GM21717 (cell line): ENCODE data around the gene C11orf68.
"Not testable (repeated sequence)": the region's sequence is repeated elsewhere in the genome, so short reads cannot be mapped to it uniquely, and the experiment has no call there.

Experiments used
- ATAC-seq: cut with Tn5 transposase; IDR thresholded peaks from one replicate; pipeline ENCODE4 v1.9.1; 2021; ENCODE audit warnings: mild to moderate bottlenecking, moderate library complexity; ENCODE audit not compliant: unreplicated experiment

C11orf68 gene

DNA sequence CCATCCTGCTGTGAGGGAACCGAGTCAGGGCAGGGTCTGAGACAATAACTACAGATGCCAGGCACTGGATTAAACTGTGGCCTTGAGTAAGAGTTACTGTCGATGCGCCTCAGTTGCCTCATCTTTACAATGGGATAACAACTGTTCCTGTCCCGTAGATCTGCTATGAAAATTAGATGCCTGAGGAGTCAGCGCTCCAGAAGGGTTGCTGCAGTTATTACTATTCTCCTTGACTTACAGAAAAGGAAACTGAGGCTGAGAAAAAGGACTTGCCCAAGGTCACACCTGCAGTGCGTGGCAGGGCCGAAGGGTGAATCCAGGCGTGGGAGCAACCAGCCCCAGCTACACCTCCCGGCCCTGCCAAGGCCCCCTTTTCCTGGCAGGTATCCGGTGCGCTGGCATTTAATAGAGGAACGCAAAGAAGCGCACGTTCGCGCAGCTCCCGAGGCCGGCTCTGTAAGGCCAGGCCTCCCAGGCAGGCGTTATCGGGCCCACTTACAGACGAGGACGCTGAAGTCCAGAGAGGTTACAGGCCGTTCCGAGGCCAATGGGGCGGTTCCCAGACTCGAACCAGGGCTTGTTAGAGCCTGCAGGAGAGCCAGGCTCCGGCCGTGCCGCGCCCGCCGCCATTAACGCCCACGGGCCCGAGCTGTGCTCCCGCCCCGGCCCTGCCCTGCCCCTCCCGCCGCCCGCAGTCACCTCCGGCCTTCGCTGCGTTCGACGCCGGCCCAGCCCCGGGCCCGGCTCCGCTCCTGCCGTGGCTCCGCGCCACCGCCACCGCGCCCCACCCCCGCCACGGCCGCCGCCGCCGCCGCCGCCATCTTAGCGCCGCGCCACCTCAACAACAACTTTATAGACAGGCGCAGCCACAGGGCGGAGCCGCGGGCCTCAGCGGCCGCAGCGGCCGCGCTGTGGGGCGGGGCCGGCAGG, at the start of gene C11orf68:
Gene C11orf68 (minus strand): TSS at position 852 of the 930 bp plus-strand sequence. CDS start 31 bp downstream, at position 821.
- ATAC-seq: peak; percentile 37

DNA sequence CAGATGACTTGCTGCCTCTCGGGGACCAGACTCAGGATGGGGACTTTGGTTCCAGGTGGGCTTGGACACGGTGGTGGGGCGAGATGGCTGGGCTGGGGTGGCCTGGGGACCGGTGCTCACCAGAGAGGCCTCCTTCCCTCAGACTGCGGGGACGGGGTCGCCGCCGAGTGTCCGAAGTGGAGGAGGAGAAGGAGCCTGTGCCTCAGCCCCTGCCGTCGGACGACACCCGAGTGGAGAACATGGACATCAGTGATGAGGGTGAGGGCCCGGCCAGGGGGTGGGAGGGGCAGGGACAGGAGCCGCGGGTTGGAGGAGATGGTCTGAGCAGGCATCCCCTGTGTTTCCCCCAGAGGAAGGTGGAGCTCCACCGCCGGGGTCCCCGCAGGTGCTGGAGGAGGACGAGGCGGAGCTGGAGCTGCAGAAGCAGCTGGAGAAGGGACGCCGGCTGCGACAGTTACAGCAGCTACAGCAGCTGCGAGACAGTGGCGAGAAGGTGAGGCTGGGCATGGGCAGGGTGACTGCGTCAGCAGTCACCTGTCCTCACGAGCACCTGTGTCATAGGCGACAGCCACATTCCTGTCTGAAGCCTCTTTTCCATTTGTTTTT, 48.6 kb upstream of the C11orf68 start:
- no peak for ATAC-seq

- ATAC-seq: no peak
These were observed 47.3 kb upstream of the C11orf68 start for GRCh38 chr11:65965986-65966762.

GRCh38 chr11:65964906-65965305, 46.0 kb upstream of the C11orf68 start:
- no peak for ATAC-seq

GRCh38 chr11:65962141-65962564, 43.3 kb upstream of the C11orf68 start:
- no peak for ATAC-seq

DNA sequence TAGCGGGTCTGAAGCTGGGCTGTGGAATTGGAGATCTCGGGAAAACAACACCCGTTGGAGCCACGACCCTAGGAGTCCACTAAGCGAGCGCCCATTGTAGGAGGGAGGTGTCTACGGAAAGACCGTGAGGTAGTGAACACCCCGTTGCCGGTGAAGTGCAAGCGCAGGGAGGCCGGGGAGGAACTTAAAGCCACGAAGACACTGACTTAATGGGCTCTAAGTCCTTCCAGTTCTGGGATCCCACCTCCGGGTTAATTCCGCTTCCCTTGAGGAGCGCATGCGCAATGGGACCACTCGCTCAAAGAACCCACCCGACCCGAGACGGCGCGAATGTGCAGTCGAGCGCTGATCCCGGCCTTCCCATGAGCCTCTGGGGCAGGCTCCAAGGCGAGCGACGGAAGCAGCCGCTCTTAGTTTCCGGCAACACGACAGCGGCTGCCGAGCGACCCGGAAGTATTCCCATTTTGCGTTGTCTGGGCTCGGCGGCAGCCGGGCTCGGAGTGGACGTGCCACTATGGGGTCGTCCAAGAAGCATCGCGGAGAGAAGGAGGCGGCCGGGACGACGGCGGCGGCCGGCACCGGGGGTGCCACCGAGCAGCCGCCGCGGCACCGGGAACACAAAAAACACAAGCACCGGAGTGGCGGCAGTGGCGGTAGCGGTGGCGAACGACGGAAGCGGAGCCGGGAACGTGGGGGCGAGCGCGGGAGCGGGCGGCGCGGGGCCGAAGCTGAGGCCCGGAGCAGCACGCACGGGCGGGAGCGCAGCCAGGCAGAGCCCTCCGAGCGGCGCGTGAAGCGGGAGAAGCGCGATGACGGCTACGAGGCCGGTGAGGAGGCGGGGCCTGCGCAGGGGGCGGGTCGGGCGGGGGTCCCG, 42.6 kb upstream of the C11orf68 start, which contains the start of gene SART1:
Gene SART1 (plus strand): TSS at position 468 of the 874 bp plus-strand sequence. CDS start 47 bp downstream, at position 515.
- peak; percentile 63 for ATAC-seq

- no peak for ATAC-seq
These were observed 42.0 kb upstream of the C11orf68 start for GRCh38 chr11:65960824-65961266.

DNA sequence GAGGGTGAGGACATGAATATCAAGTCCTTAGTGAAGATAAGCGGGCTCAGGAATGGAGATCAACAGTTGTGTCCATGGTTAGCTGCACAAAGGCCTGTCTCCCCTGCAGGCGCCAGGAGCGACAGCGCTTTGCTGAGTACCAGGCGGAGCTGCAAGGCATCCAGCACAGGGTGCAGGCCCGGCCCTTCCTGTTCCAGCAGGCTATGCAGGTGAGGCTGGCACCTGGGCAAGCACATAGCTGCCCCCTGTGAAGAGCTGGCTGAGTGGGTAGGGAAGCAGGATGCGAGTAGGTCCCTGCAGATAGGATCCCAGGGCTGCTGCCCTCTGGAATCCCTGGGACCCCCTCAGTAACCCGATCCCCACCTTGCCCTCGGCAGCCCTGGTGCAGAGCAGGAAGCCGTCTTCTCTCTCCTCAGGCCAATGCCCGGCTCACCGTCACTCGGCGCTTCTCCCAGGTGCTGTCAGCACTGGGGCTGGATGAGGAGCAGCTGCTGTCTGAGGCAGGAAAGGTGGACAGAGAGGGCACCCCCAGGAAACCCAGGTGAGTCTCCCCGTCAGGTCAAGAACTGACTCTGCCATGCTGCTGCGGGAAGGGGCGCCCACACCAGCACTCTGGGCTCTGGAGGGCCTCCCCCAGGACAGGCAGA, 40.0 kb upstream of the C11orf68 start:
- no peak for ATAC-seq

- ATAC-seq: no peak
These were observed 39.4 kb upstream of the C11orf68 start for GRCh38 chr11:65958291-65958690.

DNA sequence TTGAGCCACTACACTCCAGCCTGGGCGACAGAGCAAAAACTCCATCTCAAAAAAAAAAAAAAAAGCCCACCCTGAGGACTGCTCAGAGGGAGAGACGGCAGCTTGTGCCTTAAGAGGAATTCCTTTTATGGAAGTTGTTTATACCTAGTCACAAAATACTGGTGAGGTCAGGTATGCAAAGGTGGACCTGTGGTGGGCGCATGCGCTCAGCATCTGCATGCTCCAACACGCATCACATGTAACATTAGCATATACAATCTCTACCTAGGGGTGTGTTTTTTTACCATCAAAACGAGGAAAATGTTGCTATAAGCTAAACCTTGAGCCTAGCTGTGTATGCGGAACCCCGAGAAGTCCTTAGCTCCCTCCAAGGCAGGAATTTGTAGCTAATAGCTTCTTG, 35.9 kb upstream of the C11orf68 start:
- ATAC-seq: no peak

DNA sequence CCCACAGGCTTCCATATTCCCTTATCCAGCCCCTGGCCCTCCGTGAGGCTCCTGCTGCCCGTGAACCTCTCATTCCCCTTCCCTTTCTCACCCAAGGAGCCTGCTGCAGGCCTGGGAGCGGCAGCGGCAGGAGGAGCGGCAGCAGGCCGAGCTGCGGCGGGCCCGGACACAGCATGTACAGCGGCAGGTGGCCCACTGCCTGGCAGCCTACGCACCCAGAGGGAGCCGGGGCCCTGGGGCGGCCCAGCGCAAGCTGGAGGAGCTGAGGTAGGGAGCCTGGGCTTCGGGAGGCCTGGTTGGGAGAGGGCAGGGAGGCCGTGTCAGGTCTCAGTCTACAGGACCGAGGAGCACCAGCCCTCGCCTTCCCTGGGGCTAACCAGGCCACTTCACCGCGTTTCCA, 34.6 kb upstream of the C11orf68 start:
- no peak for ATAC-seq

DNA sequence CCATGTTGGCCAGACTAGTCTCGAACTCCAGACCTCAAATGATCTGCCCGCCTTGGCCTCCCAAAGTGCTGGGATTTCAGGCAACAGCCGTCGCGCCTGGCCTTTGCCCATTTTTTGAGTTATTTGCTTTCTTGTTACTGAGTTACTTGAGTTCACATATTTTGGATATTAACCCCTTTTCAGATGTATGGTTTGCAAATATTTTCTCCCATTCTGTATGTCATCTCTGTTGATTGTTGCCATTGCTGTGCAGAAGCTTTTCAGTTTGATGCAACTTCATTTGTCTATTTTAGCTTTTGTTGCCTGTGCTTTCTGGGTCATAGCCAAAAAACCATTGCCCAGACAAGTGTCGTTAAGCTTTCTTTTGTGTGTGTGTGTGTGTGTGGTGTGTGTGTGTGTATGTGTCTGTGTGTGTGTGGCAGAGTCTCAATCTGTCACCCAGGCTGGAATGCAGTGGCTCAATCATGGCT, 33.2 kb upstream of the C11orf68 start:
- ATAC-seq: no peak

DNA sequence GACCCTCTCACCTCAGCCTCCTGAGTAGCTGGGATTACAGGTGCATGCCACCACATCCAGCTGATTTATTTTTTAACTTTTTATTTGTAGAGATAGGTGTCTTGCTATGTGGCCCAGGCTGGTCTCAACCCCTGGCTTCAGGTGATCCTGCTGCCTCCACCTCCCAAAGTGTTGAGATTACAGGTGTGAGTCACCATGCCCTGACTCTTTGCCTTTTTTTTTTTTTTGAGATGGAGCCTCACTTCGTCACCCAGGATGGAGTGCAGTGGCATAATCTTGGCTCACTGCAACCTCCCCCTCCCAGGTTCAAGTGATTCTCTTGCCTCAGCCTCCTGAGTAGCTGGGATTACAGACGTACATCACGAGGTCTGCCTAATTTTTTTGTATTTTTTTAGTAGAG, 32.8 kb upstream of the C11orf68 start:
- not testable (repeated sequence) for ATAC-seq

DNA sequence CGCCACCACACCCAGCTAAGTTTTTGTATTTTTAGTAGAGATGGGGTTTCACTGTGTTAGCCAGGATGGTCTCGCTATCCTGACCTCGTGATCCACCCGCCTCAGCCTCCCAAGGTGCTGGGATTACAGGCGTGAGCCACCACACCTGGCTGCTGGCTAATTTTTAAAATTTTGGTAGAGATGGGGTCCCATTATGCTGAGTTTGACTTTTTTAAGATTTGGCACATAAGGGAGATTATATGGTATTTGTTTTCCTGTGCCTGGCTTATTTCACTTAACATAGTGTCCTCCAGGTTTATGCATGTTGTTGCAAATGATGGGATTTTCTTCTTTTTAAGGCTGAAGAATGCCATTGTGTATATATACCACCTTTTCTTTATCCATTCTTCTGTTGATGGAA, 31.8 kb upstream of the C11orf68 start:
- ATAC-seq: not testable (repeated sequence)

- no peak for ATAC-seq
These were observed 28.8 kb upstream of the C11orf68 start for GRCh38 chr11:65947603-65948125.

DNA sequence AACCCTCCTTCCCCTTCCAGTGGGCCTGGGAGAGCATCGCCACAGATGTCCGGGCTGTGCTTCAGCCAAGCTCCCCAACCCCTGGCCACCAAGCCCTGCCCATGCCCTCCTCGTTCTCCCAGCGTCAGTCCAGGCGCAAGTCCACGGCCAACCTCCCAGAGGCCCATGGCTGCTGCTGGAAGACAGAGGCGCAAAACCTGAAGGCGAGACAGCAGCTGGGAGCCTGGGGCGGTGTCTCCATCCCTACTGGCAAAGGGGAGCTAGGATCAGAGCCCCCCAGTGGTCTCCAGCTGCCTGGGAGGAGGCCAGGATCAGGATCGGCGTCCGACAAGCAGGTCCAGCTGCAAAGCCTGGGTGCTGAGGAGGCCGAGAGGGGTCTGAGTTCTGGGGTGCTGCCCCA, 28.3 kb upstream of the C11orf68 start:
- ATAC-seq: no peak

GRCh38 chr11:65946655-65947054, 27.8 kb upstream of the C11orf68 start:
- no peak for ATAC-seq

GRCh38 chr11:65945941-65946558, 27.2 kb upstream of the C11orf68 start:
- ATAC-seq: no peak

DNA sequence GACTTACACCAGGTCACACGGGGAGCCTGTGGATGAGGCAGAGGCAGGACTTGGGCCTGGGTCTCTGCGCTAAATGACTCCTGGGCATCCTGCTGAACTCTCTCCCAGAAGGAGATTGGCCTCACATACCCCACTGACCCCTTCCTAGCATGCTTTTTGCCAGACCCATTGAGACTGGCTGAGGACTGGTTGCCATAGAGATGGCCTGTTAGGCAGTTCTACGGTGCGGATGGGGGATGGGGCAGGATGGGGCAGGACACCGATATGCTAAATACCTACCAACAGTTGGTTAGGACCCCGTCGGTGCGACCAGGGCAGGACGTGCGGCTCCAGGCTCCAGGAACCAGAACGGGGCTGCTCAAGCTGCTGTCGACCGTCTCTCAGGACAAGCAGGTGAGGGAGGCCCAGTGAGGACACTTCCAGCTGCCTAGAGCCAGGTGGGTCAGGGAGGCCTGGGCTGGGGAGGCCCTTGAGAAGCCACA, 26.6 kb upstream of the C11orf68 start, which contains the start of gene TSGA10IP:
Gene TSGA10IP (plus strand): TSS at position 51 of the 482 bp plus-strand sequence. CDS start 196 bp downstream, at position 247.
- no peak for ATAC-seq
